GM23248 (cell line): ENCODE results near the gene TROAP. TPM values are rescaled to one million over a fixed set of nuclear protein-coding genes. Genes with fewer than 3 reads are reported as not detected.
"Not testable (repeated sequence)": the region's sequence is repeated elsewhere in the genome, so short reads cannot be mapped to it uniquely, and the experiment has no call there.

Source experiments
- DNase-seq: peaks from one replicate; pipeline ENCODE4 v3.0.0-alpha.2; 2015
- H2AFZ ChIP-seq: fragments of 200-600 bp; sonication (generic); 2 replicates; pipeline ENCODE4 v1.6.1; 2016; ENCODE audit warnings: antibody characterized with exemption
- H3F3A ChIP-seq: fragments of 200-600 bp; sonication (generic); 2 replicates; pipeline ENCODE4 v1.6.1; 2016; ENCODE audit warnings: mild to moderate bottlenecking, antibody characterized with exemption, mixed run types; ENCODE audit not compliant: insufficient read depth
- H3K27ac ChIP-seq: fragments of 200-600 bp; sonication (generic); 2 replicates; pipeline ENCODE4 v1.5.1; 2016; ENCODE audit warnings: mild to moderate bottlenecking
- H3K27me3 ChIP-seq: fragments of 200-600 bp; sonication (generic); replicated peaks from 2 replicates; pipeline ENCODE4 v1.6.1; 2016; ENCODE audit warnings: mild to moderate bottlenecking; ENCODE audit not compliant: insufficient read depth
- H3K36me3 ChIP-seq: fragments of 200-600 bp; sonication (generic); 2 replicates; pipeline ENCODE4 v1.6.1; 2016; ENCODE audit warnings: low read depth, mild to moderate bottlenecking
- H3K4me1 ChIP-seq: fragments of 200-600 bp; sonication (generic); 2 replicates; pipeline ENCODE4 v1.6.1; 2016; ENCODE audit warnings: mild to moderate bottlenecking; ENCODE audit not compliant: insufficient read depth
- H3K4me2 ChIP-seq: fragments of 200-600 bp; sonication (generic); one replicate; pipeline ENCODE4 v1.6.1; 2016; ENCODE audit warnings: mild to moderate bottlenecking; ENCODE audit not compliant: unreplicated experiment
- H3K4me3 ChIP-seq: fragments of 200-600 bp; sonication (generic); 2 replicates; pipeline ENCODE4 v1.5.1; 2016; ENCODE audit warnings: mild to moderate bottlenecking
- H3K79me2 ChIP-seq: fragments of 200-600 bp; sonication (generic); 2 replicates; pipeline ENCODE4 v1.6.1; 2016; ENCODE audit warnings: mild to moderate bottlenecking; ENCODE audit not compliant: insufficient read depth
- H3K9ac ChIP-seq: fragments of 200-600 bp; sonication (generic); 2 replicates; pipeline ENCODE4 v1.6.1; 2016; ENCODE audit warnings: mild to moderate bottlenecking
- H3K9me2 ChIP-seq: fragments of 200-600 bp; sonication (generic); 2 replicates; pipeline ENCODE4 v1.6.1; 2016; ENCODE audit warnings: mixed run types, mild to moderate bottlenecking, moderate library complexity; ENCODE audit not compliant: insufficient read depth
- H3K9me3 ChIP-seq: fragments of 200-600 bp; sonication (generic); one replicate; pipeline ENCODE4 v1.6.1; 2017; ENCODE audit warnings: low read depth
- H4K20me1 ChIP-seq: fragments of 200-600 bp; sonication (generic); 2 replicates; pipeline ENCODE4 v1.6.0; 2016; ENCODE audit not compliant: insufficient read depth
- EZH2 ChIP-seq: fragments of 200-600 bp; sonication (generic); IDR thresholded peaks from 2 replicates; pipeline ENCODE4 v1.6.1; 2018; ENCODE audit warnings: antibody characterized with exemption, mild to moderate bottlenecking; ENCODE audit not compliant: insufficient read depth, poor library complexity, severe bottlenecking
- EZH2phosphoT487 ChIP-seq: fragments of 200-600 bp; sonication (generic); IDR thresholded peaks from 2 replicates; pipeline ENCODE4 v1.6.1; 2018; ENCODE audit warnings: antibody characterized with exemption, moderate library complexity, mild to moderate bottlenecking, low read depth; ENCODE audit not compliant: insufficient read depth
- WGBS, 2 experiments: methylation state at CpG; one replicate each; pipeline ENCODE4 v1.1.6; 2015 to 2017; ENCODE audit warnings: low lambda C conversion rate in 2 of 2, low coverage in 1 of 2; ENCODE audit errors: missing lambda C conversion rate in 2 of 2; 5-methylcytosine and 5-hydroxymethylcytosine counted together
- in situ Hi-C: fragments of 300-500 bp; cut with MboI; formaldehyde crosslinking; loops from 2 replicates; pipeline ENCODE4 v1.15.0; 2020
- polyA plus RNA-seq: library from polyadenylated mRNA; unstranded; fragments of >200 nt; fragmentation: Nextera tagmentation; extraction: Ambion mirVana; gene quantifications from 2 replicates; pipeline ENCODE4 v1.2.1, GENCODE V29; 2016
- total RNA-seq: library from RNA; depleted of rRNA; stranded (reverse); fragments of >200 nt; shearing (Covaris generic); gene quantifications from 2 replicates; pipeline ENCODE4 v1.2.3, GENCODE V29; 2014; rRNA removed

Gene TROAP
- total and polyA plus RNA-seq, 2 experiments from 2014 or later: 4.4 to 11.7 TPM

DNA sequence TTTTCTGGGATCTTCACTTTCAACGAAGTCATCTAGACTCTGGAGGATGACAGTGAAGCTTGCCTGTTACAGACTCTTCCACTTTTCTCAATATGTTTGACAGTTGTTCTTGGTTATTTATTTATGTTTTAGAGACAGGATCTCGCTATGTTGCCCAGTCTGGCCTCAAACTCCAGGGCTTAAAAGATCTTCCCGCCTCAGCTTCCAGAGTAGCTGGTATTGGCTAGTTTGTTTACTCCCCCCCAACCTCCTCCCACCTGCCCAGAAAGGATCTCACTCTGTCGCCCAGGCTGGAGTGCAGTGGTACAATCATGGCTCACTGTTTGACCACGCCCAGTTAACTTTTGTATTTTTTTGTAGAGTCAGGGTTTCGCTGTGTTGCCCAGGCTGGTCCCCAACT is 47.5 kb downstream of the TROAP start:
- H3K79me2 ChIP-seq: peaks cover 83% of the 10 kb centered on the region
- H4K20me1 ChIP-seq: 0 out of 2 replicates have a peak, but pooled peaks cover 4% of the 10 kb centered on the region
- H3K27ac ChIP-seq: no peak overlapping the region
- H3K27me3 ChIP-seq: no peaks in the 10 kb centered on the region
- H3K36me3 ChIP-seq: no peaks in the 10 kb centered on the region
- no peaks in the 10 kb centered on the region for H3K9me3 ChIP-seq
- in situ Hi-C loops: no loop called here
- TF ChIP-seq EZH2phosphoT487 (no peak), EZH2 (no peak)
- 99% methylated on average over 6 of the region's 6 CpGs for WGBS, 2 experiments
- no peak overlapping the region for H3K9ac ChIP-seq
- H3K9me2 ChIP-seq: no peaks in the 10 kb centered on the region
- DNase-seq: no peak
- no peak overlapping the region for H3K4me3 ChIP-seq
- peaks cover 19% of the 10 kb centered on the region for H3F3A ChIP-seq
- no peak overlapping the region for H2AFZ ChIP-seq
- peaks cover 17% of the 10 kb centered on the region for H3K4me1 ChIP-seq
- H3K4me2 ChIP-seq: no peak overlapping the region

DNA sequence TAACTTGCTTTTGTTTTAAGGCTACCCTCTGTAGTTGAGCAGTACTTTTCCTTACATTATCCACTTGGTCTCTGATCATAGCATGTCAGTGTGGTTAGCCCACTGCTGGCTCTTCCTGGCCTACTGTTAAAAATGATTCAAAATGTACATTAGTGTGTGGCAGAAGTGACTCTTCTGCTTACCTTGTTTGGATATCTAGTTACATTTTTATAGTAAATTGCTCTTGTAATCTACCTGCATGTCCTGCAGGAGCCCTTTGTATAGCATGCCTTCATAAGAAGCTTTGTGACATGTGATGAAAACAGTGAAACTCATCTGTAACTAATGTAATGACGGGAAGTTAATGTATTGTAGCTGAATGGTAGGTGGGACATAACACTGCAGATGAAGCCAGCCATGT is 52.4 kb downstream of the TROAP start:
- TF ChIP-seq EZH2: no peak
- no peak overlapping the region for H3K9ac ChIP-seq
- in situ Hi-C loops: no loop called here
- no peaks in the 10 kb centered on the region for H3F3A ChIP-seq
- no peak for DNase-seq
- H3K4me1 ChIP-seq: no peaks in the 10 kb centered on the region
- 0 out of 2 replicates have a peak, but pooled peaks cover 4% of the 10 kb centered on the region for H4K20me1 ChIP-seq
- no peak overlapping the region for H3K4me3 ChIP-seq
- H3K9me3 ChIP-seq: no peaks in the 10 kb centered on the region
- H3K27me3 ChIP-seq: no peaks in the 10 kb centered on the region
- H3K4me2 ChIP-seq: no peak overlapping the region
- 100% methylated on average over 1 of the region's 1 CpG for WGBS, 2 experiments
- no peaks in the 10 kb centered on the region for H3K36me3 ChIP-seq
- peaks cover 93% of the 10 kb centered on the region for H3K79me2 ChIP-seq
- H3K9me2 ChIP-seq: no peaks in the 10 kb centered on the region
- H3K27ac ChIP-seq: no peak overlapping the region
- H2AFZ ChIP-seq: no peak overlapping the region

DNA sequence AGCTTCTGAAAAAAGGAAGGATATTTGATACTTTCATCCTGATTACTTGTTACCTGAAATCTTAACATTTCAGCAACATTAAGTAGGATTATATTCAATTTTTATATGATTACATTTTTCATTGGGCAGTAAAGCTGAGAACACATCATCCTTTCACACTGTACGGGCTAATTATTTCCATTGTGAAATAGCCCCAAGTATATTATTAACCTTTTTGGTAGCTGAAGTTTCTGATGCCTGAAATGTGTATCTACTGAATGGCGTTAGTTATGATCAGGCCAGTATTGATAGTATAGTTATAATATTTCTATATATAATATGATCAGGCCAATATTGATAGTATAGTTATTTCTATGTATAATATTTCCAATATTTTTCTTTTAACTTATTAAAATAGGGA is 54.3 kb downstream of the TROAP start:
- no peak overlapping the region for H2AFZ ChIP-seq
- H3K9me3 ChIP-seq: no peaks in the 10 kb centered on the region
- H3K27me3 ChIP-seq: no peaks in the 10 kb centered on the region
- DNase-seq: no peak
- no peaks in the 10 kb centered on the region for H3F3A ChIP-seq
- H3K36me3 ChIP-seq: no peaks in the 10 kb centered on the region
- peaks cover 90% of the 10 kb centered on the region for H3K79me2 ChIP-seq
- TF ChIP-seq EZH2 (no peak), EZH2phosphoT487 (no peak)
- no peak overlapping the region for H3K4me2 ChIP-seq
- no peak overlapping the region for H3K4me3 ChIP-seq
- H4K20me1 ChIP-seq: peaks cover 2% of the 10 kb centered on the region; the same call in 1 of the 2 replicates
- H3K9me2 ChIP-seq: no peaks in the 10 kb centered on the region
- H3K9ac ChIP-seq: no peak overlapping the region
- 61 to 63% methylated on average over 2 of the region's 2 CpGs for WGBS, 2 experiments
- no peak overlapping the region for H3K27ac ChIP-seq
- in situ Hi-C loops: no loop called here
- no peaks in the 10 kb centered on the region for H3K4me1 ChIP-seq

DNA sequence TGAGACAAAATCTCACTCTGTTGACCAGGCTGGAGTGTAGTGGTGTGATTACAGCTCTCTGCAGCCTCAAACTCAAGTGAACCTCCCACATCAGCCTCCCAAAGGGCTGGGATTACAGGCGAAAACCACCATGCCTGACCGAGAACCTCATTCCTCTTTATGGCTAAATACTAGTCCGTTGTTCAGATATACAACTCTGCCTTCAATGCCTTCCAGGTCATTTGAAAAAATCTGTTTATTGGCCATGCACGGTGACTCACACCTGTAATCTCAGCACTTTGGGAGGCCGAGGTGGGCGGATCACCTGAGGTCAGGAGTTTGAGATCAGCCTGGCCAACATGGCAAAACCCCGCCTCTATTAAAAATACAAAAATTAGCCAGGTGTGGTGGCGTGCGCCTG is 57.1 kb downstream of the TROAP start:
- H3K27me3 ChIP-seq, H3K9me2 ChIP-seq, in situ Hi-C loops, H3K4me2 ChIP-seq, H3K4me3 ChIP-seq, H3F3A ChIP-seq, H2AFZ ChIP-seq, H4K20me1 ChIP-seq, H3K27ac ChIP-seq, H3K9me3 ChIP-seq, DNase-seq, H3K36me3 ChIP-seq, H3K4me1 ChIP-seq, H3K9ac ChIP-seq: not testable (repeated sequence)
- H3K79me2 ChIP-seq: peaks cover 90% of the 10 kb centered on the region
- WGBS, 2 experiments: 96 to 97% methylated on average over 9 of the region's 9 CpGs

Other genes starting within 250 kb of the TROAP start
- gene DHH, start 228.5 kb upstream of the TROAP start, total RNA-seq: not detected in 2 replicates
- gene DHH, start 228.5 kb upstream of the TROAP start, polyA plus RNA-seq: not detected in 2 replicates
- 22.0 and 62.9 TPM in 2 replicates for gene LMBR1L, start 212.4 kb upstream of the TROAP start, total RNA-seq
- 28.2 and 31.6 TPM in 2 replicates for gene LMBR1L, start 212.4 kb upstream of the TROAP start, polyA plus RNA-seq
- gene TUBA1B, start 191.9 kb upstream of the TROAP start, total RNA-seq: 1,598 and 1,776 TPM in 2 replicates
- 1,195 and 1,237 TPM in 2 replicates for gene TUBA1B, start 191.9 kb upstream of the TROAP start, polyA plus RNA-seq
- gene TUBA1A, start 134.2 kb upstream of the TROAP start, total RNA-seq: 628 and 639 TPM in 2 replicates
- gene TUBA1A, start 134.2 kb upstream of the TROAP start, polyA plus RNA-seq: 452 and 467 TPM in 2 replicates
- 401 and 473 TPM in 2 replicates for gene TUBA1C, start 58.2 kb upstream of the TROAP start, total RNA-seq
- 301 and 312 TPM in 2 replicates for gene TUBA1C, start 58.2 kb upstream of the TROAP start, polyA plus RNA-seq
- not detected in 2 replicates for gene PRPH, start 28.1 kb upstream of the TROAP start, total RNA-seq
- not detected in 2 replicates for gene PRPH, start 28.1 kb upstream of the TROAP start, polyA plus RNA-seq
- gene C1QL4, start 13.9 kb downstream of the TROAP start, total RNA-seq: not detected in 2 replicates
- gene C1QL4, start 13.9 kb downstream of the TROAP start, polyA plus RNA-seq: not detected in 2 replicates
- gene DNAJC22, start 23.6 kb downstream of the TROAP start, total RNA-seq: 1.5 and 2.5 TPM in 2 replicates
- gene DNAJC22, start 23.6 kb downstream of the TROAP start, polyA plus RNA-seq: 0.69 and 1.9 TPM in 2 replicates
- 13.7 and 25.0 TPM in 2 replicates for gene SPATS2, start 44.2 kb downstream of the TROAP start, total RNA-seq
- gene SPATS2, start 44.2 kb downstream of the TROAP start, polyA plus RNA-seq: 22.3 and 22.4 TPM in 2 replicates
- gene KCNH3, start 215.8 kb downstream of the TROAP start, total RNA-seq: not detected in 2 replicates
- 0.09 and 0.10 TPM in 2 replicates for gene KCNH3, start 215.8 kb downstream of the TROAP start, polyA plus RNA-seq
- gene MCRS1, start 244.9 kb downstream of the TROAP start, total RNA-seq: 54.9 and 60.4 TPM in 2 replicates
- gene MCRS1, start 244.9 kb downstream of the TROAP start, polyA plus RNA-seq: 64.2 and 66.0 TPM in 2 replicates